GM12864 (cell line): ENCODE measurements around the gene DUSP18.
A peak's percentile ranks its signal among the peaks of the same experiment; 100 is the strongest.
"Not testable (repeated sequence)": the region's sequence is repeated elsewhere in the genome, so short reads cannot be mapped to it uniquely, and the experiment has no call there.

ENCODE experiments used
- DNase-seq: peaks from one replicate; pipeline ENCODE4 v3.0.0-alpha.2; 2011; ENCODE audit warnings: low read depth
- H3K4me3 ChIP-seq: 2 replicates; pipeline ENCODE4 v1.5.1; 2011; ENCODE audit warnings: mild to moderate bottlenecking, low read depth, low read length, control low read depth
- TF ChIP-seq, protein P1 (sequence below): IDR thresholded peaks from 2 replicates; pipeline ENCODE4 v1.5.1; 2011; ENCODE audit warnings: low read depth, mild to moderate bottlenecking, moderate library complexity, low read length, control low read depth, inconsistent platforms; ENCODE audit errors: missing control alignments

DUSP18 gene

GRCh38 chr22:30640361-30640760 lies 27.3 kb downstream of the DUSP18 start:
- H3K4me3 ChIP-seq, result no peak overlapping the region
- DNase-seq, result no peak
- TF ChIP-seq, protein P1, sequence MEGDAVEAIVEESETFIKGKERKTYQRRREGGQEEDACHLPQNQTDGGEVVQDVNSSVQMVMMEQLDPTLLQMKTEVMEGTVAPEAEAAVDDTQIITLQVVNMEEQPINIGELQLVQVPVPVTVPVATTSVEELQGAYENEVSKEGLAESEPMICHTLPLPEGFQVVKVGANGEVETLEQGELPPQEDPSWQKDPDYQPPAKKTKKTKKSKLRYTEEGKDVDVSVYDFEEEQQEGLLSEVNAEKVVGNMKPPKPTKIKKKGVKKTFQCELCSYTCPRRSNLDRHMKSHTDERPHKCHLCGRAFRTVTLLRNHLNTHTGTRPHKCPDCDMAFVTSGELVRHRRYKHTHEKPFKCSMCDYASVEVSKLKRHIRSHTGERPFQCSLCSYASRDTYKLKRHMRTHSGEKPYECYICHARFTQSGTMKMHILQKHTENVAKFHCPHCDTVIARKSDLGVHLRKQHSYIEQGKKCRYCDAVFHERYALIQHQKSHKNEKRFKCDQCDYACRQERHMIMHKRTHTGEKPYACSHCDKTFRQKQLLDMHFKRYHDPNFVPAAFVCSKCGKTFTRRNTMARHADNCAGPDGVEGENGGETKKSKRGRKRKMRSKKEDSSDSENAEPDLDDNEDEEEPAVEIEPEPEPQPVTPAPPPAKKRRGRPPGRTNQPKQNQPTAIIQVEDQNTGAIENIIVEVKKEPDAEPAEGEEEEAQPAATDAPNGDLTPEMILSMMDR, result no peak

DNA sequence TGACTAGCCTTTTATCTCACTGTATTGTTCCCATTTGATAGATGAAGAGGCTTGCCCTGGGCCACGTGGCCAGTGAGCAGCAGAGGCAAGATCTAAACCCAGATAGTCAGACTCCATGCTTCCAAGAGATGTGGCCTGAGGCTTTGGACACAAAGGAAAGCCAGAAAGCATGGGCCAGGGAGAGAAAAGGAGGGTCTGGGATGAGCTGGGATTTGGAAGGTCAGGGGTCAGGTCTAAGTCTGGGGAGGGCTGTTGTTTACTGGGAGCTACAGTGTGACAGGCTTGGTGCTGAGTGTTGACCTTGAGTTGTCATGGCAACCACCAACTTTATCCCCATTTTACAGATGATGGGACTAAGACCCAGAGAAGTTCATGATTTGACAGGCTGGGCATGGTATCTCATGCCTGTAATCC lies 30.0 kb downstream of the DUSP18 start:
- TF ChIP-seq, protein P1, result no peak
- no peak for DNase-seq
- no peak overlapping the region for H3K4me3 ChIP-seq

GRCh38 chr22:30636226-30637077 lies 31.2 kb downstream of the DUSP18 start:
- DNase-seq, result no peak
- H3K4me3 ChIP-seq, result peak overlapping the region; percentile 73
- TF ChIP-seq, protein P1, result no peak

DNA sequence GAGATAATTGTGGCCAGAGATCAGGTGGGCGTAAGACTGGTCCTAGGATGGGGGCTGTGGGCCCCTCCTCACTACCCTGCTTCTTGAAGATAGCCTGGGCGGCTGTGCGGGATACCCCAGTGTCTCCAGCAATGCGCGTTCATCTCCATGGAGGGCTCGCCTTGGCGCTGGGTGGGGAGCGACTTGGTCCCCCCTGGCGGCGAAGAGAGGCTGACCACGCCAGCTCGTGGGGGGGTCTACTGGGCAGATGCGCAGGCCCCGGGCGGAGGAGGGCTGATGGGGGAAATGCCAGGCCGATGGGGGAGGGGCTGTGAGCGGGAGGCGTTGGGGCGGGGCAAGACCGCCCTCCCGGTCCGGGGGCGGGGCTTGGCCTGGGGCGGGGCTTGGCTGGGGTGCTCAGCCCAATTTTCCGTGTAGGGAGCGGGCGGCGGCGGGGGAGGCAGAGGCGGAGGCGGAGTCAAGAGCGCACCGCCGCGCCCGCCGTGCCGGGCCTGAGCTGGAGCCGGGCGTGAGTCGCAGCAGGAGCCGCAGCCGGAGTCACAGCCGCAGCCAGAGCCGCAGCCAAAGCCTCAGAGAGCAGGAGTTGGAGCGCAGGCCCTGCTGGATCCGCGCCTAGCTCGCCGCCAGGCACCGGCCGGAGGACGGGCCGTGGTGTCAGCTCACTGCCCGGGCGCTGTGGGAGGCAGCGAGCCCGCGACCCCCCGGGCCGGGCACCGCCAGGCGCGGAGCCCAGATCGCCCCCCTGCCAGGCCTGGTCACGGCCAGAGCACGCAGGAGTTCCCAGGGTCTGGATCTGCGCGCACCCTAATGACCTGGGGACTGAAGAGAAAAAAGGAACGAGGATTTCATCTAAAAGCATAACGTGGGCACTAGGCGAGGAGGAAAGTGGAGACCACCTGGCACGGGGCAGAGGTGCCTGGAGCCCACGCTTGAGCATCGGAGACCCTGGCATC lies 32.1 kb downstream of the DUSP18 start, which contains the start of gene SLC35E4:
Gene SLC35E4, plus strand, starts transcription at position 509 of the 953 bp plus-strand sequence. CDS start 670 bp downstream, outside the sequence.
- peak; percentile 33 for DNase-seq
- H3K4me3 ChIP-seq, result peak within 1 kb of the TSS; percentile 73
- TF ChIP-seq, protein P1, result peak; percentile 12

DNA sequence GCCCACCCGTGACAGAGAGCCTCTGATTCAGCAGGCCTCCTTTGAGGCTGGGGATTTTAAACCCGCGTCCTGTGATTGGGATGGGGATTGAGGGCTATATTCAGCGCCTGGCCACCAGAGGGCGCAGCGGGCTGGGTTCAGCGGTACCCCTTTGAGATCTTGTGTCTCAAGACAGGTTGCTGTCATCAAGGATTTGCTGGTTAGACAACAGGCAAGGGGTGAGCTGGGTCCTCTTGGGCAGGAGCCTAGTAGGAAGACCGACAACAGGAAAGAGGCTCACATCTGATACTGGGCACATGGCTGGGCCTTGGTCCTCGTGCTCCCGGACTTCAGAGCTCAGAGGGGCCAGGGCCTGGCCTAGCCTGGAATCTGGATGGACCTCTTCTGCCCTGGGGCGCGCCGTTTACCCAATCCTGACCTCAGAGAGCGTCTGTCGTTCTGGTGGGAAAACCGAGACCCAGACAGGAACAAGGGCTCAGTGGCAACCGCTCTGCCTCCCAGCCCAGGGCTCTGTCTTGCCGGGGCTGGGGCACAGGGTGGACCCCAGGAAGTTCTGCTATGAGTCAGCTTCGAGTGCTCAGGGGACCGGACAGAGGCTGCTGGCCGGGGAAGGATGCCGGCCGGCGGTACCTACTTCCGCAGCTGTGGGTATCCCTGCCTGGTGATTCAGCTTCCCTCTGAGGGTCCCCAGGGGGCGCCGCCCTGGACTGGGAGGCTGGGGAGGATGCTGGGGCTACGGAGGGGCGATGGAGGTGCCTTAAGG lies 33.0 kb downstream of the DUSP18 start:
- DNase-seq, result peak; percentile 77
- H3K4me3 ChIP-seq, result peak overlapping the region; percentile 51
- TF ChIP-seq, protein P1, result peak; percentile 93

DNA sequence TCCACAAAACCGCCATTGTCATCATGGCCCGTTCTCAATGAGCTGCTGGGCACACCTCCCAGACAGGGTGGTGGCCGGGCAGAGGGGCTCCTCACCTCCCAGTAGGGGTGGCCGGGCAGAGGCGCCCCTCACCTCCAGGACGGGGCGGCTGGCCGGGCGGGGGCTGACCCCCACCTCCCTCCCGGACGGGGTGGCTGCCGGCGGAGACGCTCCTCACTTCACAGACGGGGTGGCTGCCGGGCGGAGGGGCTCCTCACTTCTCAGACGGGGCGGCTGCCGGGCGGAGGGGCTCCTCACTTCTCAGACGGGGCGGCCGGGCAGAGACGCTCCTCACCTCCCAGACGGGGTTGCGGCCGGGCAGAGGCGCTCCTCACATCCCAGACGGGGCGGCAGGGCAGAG lies 36.2 kb downstream of the DUSP18 start:
- DNase-seq, H3K4me3 ChIP-seq: not testable (repeated sequence)
